AG09309 (cell line): ENCODE data around the gene ADARB1.
A peak's percentile ranks its signal among the peaks of the same experiment; 100 is the strongest.

Experiments used
- DNase-seq: peaks from one replicate; pipeline ENCODE4 v3.0.0-alpha.2; 2010; ENCODE audit warnings: low read depth
- H3K4me3 ChIP-seq: 2 replicates; pipeline ENCODE4 v1.5.1; 2011; ENCODE audit warnings: mild to moderate bottlenecking, low read depth, low read length, moderate library complexity; ENCODE audit not compliant: control insufficient read depth
- TF ChIP-seq, protein P1 (sequence below): IDR thresholded peaks from 2 replicates; pipeline ENCODE4 v1.5.1; 2011; ENCODE audit warnings: mild to moderate bottlenecking, low read depth, low read length, inconsistent platforms; ENCODE audit not compliant: insufficient read depth, control insufficient read depth; ENCODE audit errors: missing control alignments

The ADARB1 gene

GRCh38 chr21:45050797-45051489 is 23.4 kb upstream of the ADARB1 start:
- DNase-seq, result peak; percentile 89
- TF ChIP-seq, protein P1, sequence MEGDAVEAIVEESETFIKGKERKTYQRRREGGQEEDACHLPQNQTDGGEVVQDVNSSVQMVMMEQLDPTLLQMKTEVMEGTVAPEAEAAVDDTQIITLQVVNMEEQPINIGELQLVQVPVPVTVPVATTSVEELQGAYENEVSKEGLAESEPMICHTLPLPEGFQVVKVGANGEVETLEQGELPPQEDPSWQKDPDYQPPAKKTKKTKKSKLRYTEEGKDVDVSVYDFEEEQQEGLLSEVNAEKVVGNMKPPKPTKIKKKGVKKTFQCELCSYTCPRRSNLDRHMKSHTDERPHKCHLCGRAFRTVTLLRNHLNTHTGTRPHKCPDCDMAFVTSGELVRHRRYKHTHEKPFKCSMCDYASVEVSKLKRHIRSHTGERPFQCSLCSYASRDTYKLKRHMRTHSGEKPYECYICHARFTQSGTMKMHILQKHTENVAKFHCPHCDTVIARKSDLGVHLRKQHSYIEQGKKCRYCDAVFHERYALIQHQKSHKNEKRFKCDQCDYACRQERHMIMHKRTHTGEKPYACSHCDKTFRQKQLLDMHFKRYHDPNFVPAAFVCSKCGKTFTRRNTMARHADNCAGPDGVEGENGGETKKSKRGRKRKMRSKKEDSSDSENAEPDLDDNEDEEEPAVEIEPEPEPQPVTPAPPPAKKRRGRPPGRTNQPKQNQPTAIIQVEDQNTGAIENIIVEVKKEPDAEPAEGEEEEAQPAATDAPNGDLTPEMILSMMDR, result no peak
- no peak overlapping the region for H3K4me3 ChIP-seq

DNA sequence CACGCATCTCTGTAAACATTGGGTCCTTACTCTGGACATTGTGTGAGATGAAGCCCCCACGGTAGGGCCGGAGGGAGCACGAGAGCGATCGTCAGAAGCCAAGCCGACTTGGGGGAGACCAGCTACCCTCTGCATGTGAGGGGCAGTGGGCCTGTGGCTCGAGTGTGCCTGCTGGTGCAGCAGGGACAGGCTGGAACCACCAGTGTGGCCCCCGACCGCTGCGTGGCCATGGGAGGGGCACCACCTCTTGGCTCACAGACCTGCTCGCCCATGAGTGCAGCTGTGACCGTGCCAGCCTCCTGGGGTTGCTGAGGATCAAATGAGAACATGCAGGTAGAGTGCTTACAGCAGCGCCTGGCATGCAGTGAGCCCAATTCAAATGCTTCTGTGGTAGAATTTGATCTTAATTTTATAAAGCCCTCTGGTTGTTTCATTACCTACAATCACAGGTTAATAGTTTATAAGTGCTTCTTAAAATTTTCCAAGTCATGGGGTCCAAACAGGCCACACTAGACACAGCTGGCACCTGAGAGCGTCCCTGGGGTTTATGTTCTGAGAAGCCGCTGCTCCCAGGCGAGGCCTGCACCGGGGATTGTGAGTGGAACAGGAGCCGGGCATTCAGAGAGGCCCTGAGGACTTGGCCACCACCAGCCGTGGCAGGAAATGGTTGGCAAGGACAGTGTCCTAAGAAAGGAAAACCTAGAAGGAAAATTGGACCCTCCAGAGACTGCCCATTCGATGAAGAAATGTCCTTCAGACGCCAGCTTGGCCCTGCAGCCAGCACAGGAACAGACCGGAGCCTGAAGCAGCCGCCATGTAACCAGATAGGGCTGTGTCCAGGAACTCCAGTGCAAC is 22.6 kb upstream of the ADARB1 start:
- H3K4me3 ChIP-seq, result no peak overlapping the region
- TF ChIP-seq, protein P1, result no peak
- DNase-seq, result no peak

- TF ChIP-seq, protein P1, result no peak
- no peak overlapping the region for H3K4me3 ChIP-seq
- no peak for DNase-seq
Measured at GRCh38 chr21:45052960-45053359, 21.4 kb upstream of the ADARB1 start.

DNA sequence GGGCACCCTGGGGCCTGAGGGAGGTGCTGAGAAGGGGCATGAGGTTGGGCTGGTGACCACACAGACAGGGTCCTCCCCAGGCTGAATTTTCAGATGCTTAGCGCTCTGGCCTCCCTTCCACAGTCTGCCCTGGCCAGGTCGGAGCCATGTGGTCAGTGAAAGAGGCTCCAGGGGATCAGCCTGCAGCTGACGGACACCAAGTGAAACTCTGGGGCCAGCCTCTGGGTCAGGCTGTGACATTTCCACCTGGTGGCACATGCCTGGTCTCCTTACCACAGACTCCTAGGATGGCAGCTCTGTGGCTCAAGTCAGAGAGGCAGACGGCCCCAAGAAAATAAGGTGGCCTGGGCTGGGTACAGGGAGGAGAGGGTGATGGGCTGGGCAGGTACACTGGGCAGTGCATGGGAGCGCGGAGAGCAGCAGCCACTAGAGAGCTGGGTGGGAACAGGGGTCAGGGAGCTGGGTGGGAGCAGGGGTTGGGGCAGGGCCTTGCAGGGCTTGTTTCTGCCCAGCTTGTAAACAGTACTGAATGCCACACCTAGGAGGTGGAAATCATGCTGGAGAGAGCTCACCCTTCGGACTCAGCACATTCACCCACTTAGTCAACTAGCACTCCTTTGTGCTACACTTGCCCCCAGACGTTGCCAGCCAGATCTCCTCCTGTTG is 20.7 kb upstream of the ADARB1 start:
- no peak overlapping the region for H3K4me3 ChIP-seq

GRCh38 chr21:45054227-45054926 is 20.0 kb upstream of the ADARB1 start:
- DNase-seq, result no peak
- H3K4me3 ChIP-seq, result no peak overlapping the region

More for the DNA sequence above, 20.7 kb upstream of the ADARB1 start:
- TF ChIP-seq, protein P1, result no peak
- DNase-seq, result no peak

More at GRCh38 chr21:45054227-45054926, 20.0 kb upstream of the ADARB1 start:
- TF ChIP-seq, protein P1, result no peak
